ENCODE measurements around the gene MAP2K1.

GRCh38 chr15:66388043-66388363, 1.3 kb downstream of the MAP2K1 start:
- TF ChIP-seq, protein P1, sequence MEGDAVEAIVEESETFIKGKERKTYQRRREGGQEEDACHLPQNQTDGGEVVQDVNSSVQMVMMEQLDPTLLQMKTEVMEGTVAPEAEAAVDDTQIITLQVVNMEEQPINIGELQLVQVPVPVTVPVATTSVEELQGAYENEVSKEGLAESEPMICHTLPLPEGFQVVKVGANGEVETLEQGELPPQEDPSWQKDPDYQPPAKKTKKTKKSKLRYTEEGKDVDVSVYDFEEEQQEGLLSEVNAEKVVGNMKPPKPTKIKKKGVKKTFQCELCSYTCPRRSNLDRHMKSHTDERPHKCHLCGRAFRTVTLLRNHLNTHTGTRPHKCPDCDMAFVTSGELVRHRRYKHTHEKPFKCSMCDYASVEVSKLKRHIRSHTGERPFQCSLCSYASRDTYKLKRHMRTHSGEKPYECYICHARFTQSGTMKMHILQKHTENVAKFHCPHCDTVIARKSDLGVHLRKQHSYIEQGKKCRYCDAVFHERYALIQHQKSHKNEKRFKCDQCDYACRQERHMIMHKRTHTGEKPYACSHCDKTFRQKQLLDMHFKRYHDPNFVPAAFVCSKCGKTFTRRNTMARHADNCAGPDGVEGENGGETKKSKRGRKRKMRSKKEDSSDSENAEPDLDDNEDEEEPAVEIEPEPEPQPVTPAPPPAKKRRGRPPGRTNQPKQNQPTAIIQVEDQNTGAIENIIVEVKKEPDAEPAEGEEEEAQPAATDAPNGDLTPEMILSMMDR (conservative IDR thresholded peaks at IDR 0.05; ENCODE audit: low read depth, low read length) = 0 out of 2 replicates have a peak, but pooled peaks have one; percentile 6
- no peak for TF ChIP-seq EZH2 (IDR thresholded peaks at IDR 0.05; ENCODE audit: borderline replicate concordance, low read depth, low read length, poor library complexity, severe bottlenecking)

Measured in A673 (cell line).